ENCODE results near the gene RNF227. TPM values are rescaled to one million over a fixed set of nuclear protein-coding genes. Genes with fewer than 3 reads are reported as not detected.
A peak's percentile ranks its signal among the peaks of the same experiment; 100 is the strongest.

RNF227 gene
- total RNA-seq, 1 experiment from 2014 or later: 0.11 TPM

- Histone ChIP-seq H3K27ac (ENCODE audit: low read length) (no peak overlapping the region), H3F3A (ENCODE audit: low read length, unreplicated experiment) (no peaks in the 10 kb centered on the region), H3K36me3 (ENCODE audit: low read depth, low read length) (peaks cover 7% of the 10 kb centered on the region; the same call in 1 of the 2 replicates), H3K9me3 (ENCODE audit: low read length) (no peaks in the 10 kb centered on the region), H3K27me3 (ENCODE audit: low read length) (no peaks in the 10 kb centered on the region), H3K4me3 (ENCODE audit: low read length) (no peak overlapping the region), H2AFZ (ENCODE audit: low read length) (no peak overlapping the region), H3K4me1 (ENCODE audit: insufficient read depth, low read length) (peaks cover 10% of the 10 kb centered on the region), H4K20me1 (ENCODE audit: low read length) (no peaks in the 10 kb centered on the region), H3K9ac (ENCODE audit: low read length) (no peak overlapping the region), H3K79me2 (ENCODE audit: low read length) (no peaks in the 10 kb centered on the region), H3K4me2 (ENCODE audit: low read length) (no peak overlapping the region), H3K9me2 (replicated peaks; ENCODE audit: low read length) (no peaks in the 10 kb centered on the region)
- ChIA-PET CTCF (interaction anchor here (0.6 kb wide), 1 partner anchor 87 kb away, joined by 3 read pairs; no protein-coding TSS in a partner anchor), POLR2A (ENCODE audit: unreplicated experiment) (no interaction called here)
- BruUV-seq (replicated peaks): no TSS peak
- TF ChIP-seq EZH2 (IDR thresholded peaks at IDR 0.05; ENCODE audit: low read length, unreplicated experiment) (no peak), CTCF (conservative IDR thresholded peaks at IDR 0.05; ENCODE audit: low read depth, low read length) (no peak), EZH2phosphoT487 (IDR thresholded peaks at IDR 0.05; ENCODE audit: borderline replicate concordance, low read length) (no peak)
- DNase-seq (no peak), ATAC-seq (no peak)
- intact Hi-C loops (cut with micrococcal nuclease): no loop called here
Measured at GRCh38 chr17:7910281-7910680, 5.8 kb downstream of the RNF227 start.

GRCh38 chr17:7909089-7909488, 7.0 kb downstream of the RNF227 start:
- Histone ChIP-seq H2AFZ (ENCODE audit: low read length) (no peak overlapping the region), H3K79me2 (ENCODE audit: low read length) (no peaks in the 10 kb centered on the region), H3K27me3 (ENCODE audit: low read length) (no peaks in the 10 kb centered on the region), H3F3A (ENCODE audit: low read length, unreplicated experiment) (no peaks in the 10 kb centered on the region), H3K27ac (ENCODE audit: low read length) (no peak overlapping the region), H3K36me3 (ENCODE audit: low read depth, low read length) (peaks cover 14% of the 10 kb centered on the region; the same call in 1 of the 2 replicates), H3K9ac (ENCODE audit: low read length) (no peak overlapping the region), H3K4me3 (ENCODE audit: low read length) (no peak overlapping the region), H3K9me2 (replicated peaks; ENCODE audit: low read length) (no peaks in the 10 kb centered on the region), H3K4me1 (ENCODE audit: insufficient read depth, low read length) (no peaks in the 10 kb centered on the region), H4K20me1 (ENCODE audit: low read length) (no peaks in the 10 kb centered on the region), H3K4me2 (ENCODE audit: low read length) (no peak overlapping the region), H3K9me3 (ENCODE audit: low read length) (no peaks in the 10 kb centered on the region)
- BruUV-seq (replicated peaks): no TSS peak
- POLR2A ChIA-PET (ENCODE audit: unreplicated experiment): no interaction called here
- intact Hi-C loops (cut with micrococcal nuclease): no loop called here
- TF ChIP-seq EZH2phosphoT487 (IDR thresholded peaks at IDR 0.05; ENCODE audit: borderline replicate concordance, low read length): no peak
- TF ChIP-seq CTCF (conservative IDR thresholded peaks at IDR 0.05; ENCODE audit: low read depth, low read length): no peak
- no peak for TF ChIP-seq EZH2 (IDR thresholded peaks at IDR 0.05; ENCODE audit: low read length, unreplicated experiment)
- DNase-seq (no peak), ATAC-seq (no peak)
- CTCF ChIA-PET: no interaction called here

GRCh38 chr17:7903154-7904103, 12.7 kb downstream of the RNF227 start:
- no peak for TF ChIP-seq EZH2 (IDR thresholded peaks at IDR 0.05; ENCODE audit: low read length, unreplicated experiment)
- TF ChIP-seq EZH2phosphoT487 (IDR thresholded peaks at IDR 0.05; ENCODE audit: borderline replicate concordance, low read length): no peak
- TF ChIP-seq CTCF (conservative IDR thresholded peaks at IDR 0.05; ENCODE audit: low read depth, low read length): no peak
- Histone ChIP-seq H3K9ac (ENCODE audit: low read length) (no peak overlapping the region), H3K4me3 (ENCODE audit: low read length) (no peak overlapping the region), H3K36me3 (ENCODE audit: low read depth, low read length) (peaks cover 36% of the 10 kb centered on the region), H3K79me2 (ENCODE audit: low read length) (no peaks in the 10 kb centered on the region), H3K9me2 (replicated peaks; ENCODE audit: low read length) (no peaks in the 10 kb centered on the region), H3K27me3 (ENCODE audit: low read length) (no peaks in the 10 kb centered on the region), H2AFZ (ENCODE audit: low read length) (no peak overlapping the region), H3K4me2 (ENCODE audit: low read length) (no peak overlapping the region), H3K4me1 (ENCODE audit: insufficient read depth, low read length) (no peaks in the 10 kb centered on the region), H3K9me3 (ENCODE audit: low read length) (no peaks in the 10 kb centered on the region), H3F3A (ENCODE audit: low read length, unreplicated experiment) (no peaks in the 10 kb centered on the region), H3K27ac (ENCODE audit: low read length) (no peak overlapping the region), H4K20me1 (ENCODE audit: low read length) (no peaks in the 10 kb centered on the region)
- ATAC-seq: no peak
- BruUV-seq (replicated peaks): TSS peak; percentile 21
- intact Hi-C loops (cut with micrococcal nuclease): no loop called here
- CTCF ChIA-PET: no interaction called here
- peak; percentile 19 for DNase-seq
- POLR2A ChIA-PET (ENCODE audit: unreplicated experiment): no interaction called here
